Urinary bladder (tissue), 4 donors: ENCODE data around the gene CHAT. TPM values are rescaled to one million over a fixed set of nuclear protein-coding genes. Genes with fewer than 3 reads are reported as not detected.

Experiments used
- DNase-seq: peaks from one replicate; pipeline ENCODE4 v3.0.0-alpha.2; 2015; ENCODE audit errors: extremely low spot score
- H3K27ac ChIP-seq: one replicate; pipeline ENCODE4 v1.5.1; 2013; ENCODE audit warnings: low read depth, mild to moderate bottlenecking, moderate library complexity
- H3K36me3 ChIP-seq: one replicate; pipeline ENCODE4 v1.6.1; 2013; ENCODE audit warnings: mild to moderate bottlenecking, moderate library complexity; ENCODE audit not compliant: insufficient read depth
- H3K4me1 ChIP-seq: one replicate; pipeline ENCODE4 v1.6.1; 2013; ENCODE audit warnings: mild to moderate bottlenecking, moderate library complexity; ENCODE audit not compliant: insufficient read depth
- H3K4me3 ChIP-seq: one replicate; pipeline ENCODE4 v1.5.1; 2013; ENCODE audit warnings: low read depth, low read length
- WGBS: extraction: QIAGEN DNeasy Blood & Tissue Kit; methylation state at CpG from one replicate; pipeline ENCODE4 v1.1.7; 2013; 5-methylcytosine and 5-hydroxymethylcytosine counted together
- polyA plus RNA-seq: library from polyadenylated mRNA; stranded (reverse); fragments of 200-250 nt; gene quantifications from one replicate; pipeline ENCODE4 v1.2.3, GENCODE V29; 2013
- total RNA-seq: library from RNA; depleted of rRNA; stranded (reverse); fragments of >200 nt; gene quantifications from one replicate; pipeline ENCODE4 v1.2.3, GENCODE V29; 2014
- donor health status: healthy with polysubstance abuse.
- donor health status: healthy.

The CHAT gene
- total and polyA plus RNA-seq, 2 donors: 0.14 TPM; not detected in 1

DNA sequence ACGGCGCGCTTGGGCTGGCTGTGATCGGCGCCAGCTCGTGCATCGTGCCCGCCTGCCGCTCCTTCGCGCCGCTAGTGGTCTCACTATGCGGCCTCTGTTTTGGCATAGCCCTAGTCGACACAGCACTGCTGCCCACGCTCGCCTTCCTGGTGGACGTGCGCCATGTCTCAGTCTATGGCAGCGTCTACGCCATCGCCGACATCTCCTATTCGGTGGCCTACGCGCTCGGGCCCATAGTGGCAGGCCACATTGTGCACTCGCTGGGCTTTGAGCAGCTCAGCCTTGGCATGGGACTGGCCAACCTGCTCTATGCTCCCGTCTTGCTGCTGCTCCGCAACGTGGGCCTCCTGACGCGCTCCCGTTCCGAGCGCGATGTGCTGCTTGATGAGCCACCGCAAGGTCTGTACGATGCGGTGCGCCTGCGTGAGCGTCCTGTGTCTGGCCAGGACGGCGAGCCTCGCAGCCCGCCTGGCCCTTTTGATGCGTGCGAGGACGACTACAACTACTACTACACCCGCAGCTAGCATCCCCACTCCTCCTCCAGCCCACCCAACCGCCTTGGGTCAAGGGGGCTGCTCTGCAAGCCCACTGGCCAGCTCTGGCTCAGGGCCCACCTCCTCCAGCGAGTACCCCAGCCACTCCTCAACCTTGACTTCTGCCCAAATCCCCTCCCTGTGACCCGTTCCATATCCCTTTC is 1.9 kb upstream of the CHAT start:
- no peak overlapping the region for H3K27ac ChIP-seq
- no peak overlapping the region for H3K4me3 ChIP-seq
- H3K36me3 ChIP-seq: no peaks in the 10 kb centered on the region
- WGBS: 7% methylated on average over 53 of the region's 53 CpGs
- H3K4me1 ChIP-seq: no peaks in the 10 kb centered on the region
- DNase-seq: no peak

DNA sequence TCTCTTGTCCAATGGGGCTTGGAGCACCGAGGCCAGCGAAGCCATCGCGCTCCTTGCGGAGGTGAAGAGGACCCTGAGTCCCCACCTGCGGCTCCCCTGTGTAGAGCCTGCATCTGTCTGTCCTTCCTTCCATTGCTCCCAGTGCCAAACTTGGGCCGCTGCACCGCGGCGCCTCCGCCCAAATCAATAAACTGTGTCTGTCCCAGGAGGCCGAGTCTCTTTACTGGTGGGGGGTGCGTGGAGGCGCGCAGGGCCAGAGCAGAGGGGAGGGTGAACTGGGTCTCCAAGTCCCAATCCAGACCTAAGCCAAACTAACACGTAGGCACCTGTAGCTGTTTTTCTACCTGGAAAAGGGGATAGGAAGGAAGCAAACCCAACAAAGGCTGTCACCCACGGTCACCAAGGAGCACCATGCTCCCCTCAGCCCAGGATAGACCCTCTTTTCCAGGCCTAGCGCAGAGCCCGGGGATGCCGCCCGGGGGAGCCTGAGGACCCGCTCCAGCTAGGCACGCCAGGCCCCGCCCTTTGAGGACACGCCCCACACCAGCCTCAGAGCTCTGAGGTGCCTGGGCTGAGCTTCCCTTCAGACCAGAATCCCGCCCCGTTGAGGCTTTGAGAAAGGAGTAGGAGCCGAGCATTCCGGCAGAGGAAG is 1.2 kb upstream of the CHAT start:
- Histone ChIP-seq H3K27ac (no peak overlapping the region), H3K4me3 (no peak overlapping the region), H3K4me1 (no peaks in the 10 kb centered on the region), H3K36me3 (no peaks in the 10 kb centered on the region)
- DNase-seq: no peak
- WGBS: 3% methylated on average over 29 of the region's 29 CpGs

DNA sequence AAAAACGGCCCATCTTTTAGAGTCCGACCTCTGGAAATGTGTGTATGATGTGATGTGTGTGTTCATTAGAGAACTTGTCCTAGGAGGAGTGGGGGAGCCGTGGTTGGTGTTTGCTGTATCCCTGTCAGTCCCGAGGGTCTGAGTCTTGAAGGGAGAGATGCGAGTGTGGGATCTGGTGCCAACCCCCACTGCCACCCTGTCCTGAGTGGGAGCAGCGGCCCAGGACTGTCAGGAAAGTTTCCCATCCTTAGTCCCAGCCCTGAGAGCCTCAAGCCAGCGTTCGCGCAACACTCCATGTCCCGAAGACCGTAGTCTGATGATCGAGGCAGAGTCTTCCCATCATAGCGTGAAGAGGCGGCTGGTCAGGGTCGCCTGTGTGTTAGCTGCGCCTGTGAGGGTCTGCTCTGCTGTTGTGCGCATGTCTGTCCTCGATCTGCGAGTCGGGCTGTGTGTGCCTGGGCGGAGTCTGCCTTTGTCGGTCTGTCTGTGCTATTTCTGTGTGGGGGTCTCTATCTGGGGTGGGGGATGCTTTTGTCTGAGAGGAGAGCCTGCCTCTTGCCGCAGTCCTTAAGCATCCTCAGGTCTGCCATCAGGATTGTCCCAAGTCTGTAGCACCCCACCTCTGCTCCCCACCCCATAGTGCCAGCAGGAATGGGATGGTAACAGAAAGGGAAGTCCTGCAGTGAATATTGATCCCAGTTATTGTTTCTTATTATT is 514 bp upstream of the CHAT start:
- no peak overlapping the region for H3K27ac ChIP-seq
- no peak overlapping the region for H3K4me3 ChIP-seq
- 2% methylated on average over 23 of the region's 23 CpGs for WGBS
- H3K36me3 ChIP-seq: no peaks in the 10 kb centered on the region
- DNase-seq: no peak
- H3K4me1 ChIP-seq: no peaks in the 10 kb centered on the region

DNA sequence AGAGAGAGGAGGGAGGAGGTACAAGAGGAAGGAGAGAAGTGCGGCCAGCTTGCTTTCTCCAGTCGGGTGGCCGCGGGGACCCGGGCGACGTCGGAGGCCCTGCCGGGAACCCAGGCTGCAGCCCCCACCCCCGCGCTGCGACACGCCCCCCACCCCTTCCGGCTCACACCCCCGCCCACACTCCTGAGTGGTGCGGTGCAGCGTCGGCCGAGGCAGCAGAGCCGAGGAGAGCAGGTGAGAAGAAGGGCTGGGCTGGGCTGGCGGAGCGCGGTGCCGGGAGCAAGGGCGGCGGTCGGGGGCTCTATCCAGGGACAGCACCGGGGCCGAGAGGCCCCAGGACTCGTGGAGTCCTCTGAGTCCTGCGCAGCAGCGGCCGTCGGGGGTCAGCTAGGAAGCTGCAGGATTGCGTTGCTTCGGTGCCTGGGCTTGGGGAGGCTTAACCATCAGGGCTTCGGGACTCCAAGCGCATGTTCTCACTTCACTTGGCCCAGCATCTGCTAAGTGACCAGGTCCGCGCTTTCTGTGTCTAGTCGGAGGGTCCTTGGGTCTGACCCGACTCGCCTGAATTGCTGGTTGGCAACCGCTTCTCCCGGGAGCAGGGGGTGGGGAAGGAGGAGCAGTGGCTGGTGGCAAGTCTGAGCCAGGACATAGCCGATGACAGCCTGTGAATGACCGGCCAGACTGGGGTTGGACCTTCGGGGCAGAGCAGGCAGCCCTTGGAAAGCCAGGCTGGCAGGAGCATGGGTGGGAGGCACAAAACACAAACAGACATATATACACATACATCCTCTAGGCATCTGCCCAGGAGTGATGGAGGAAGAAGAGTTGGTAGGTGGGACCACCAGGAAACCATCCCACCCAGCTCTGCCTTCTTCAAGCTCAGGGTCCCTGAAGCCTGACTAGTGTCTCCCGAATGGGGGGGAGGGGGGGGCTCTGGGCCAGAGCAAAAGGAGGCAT is 683 bp downstream of the CHAT start:
- no peak for DNase-seq

DNA sequence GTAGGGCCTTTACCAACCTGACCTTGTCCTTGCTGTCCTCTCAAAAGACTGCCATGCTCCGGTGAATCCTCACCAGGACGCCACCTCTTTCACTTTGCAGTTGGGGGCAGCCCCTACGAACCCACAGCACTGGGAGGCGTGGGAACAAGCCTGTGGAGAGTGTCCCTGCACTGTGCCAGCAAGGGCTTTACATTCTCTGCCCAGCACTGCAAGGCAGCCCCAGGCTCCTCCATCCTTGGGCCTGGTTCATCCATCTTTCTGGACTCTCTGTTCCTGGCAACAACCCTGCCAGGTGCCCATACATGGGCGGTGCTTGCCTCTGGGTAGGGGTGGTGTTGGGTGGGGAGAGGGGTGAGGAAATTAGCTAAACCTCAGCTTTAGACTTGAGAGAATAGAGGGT is 1.4 kb downstream of the CHAT start:
- Histone ChIP-seq H3K36me3 (no peaks in the 10 kb centered on the region), H3K4me3 (no peak overlapping the region), H3K27ac (no peak overlapping the region), H3K4me1 (no peaks in the 10 kb centered on the region)
- no peak for DNase-seq
- 66% methylated on average over 5 of the region's 5 CpGs for WGBS

More for the DNA sequence above, 683 bp downstream of the CHAT start:
- 3% methylated on average over 49 of the region's 49 CpGs for WGBS
- Histone ChIP-seq H3K4me1 (no peaks in the 10 kb centered on the region), H3K36me3 (no peaks in the 10 kb centered on the region), H3K4me3 (no peak overlapping the region), H3K27ac (no peak overlapping the region)

DNA sequence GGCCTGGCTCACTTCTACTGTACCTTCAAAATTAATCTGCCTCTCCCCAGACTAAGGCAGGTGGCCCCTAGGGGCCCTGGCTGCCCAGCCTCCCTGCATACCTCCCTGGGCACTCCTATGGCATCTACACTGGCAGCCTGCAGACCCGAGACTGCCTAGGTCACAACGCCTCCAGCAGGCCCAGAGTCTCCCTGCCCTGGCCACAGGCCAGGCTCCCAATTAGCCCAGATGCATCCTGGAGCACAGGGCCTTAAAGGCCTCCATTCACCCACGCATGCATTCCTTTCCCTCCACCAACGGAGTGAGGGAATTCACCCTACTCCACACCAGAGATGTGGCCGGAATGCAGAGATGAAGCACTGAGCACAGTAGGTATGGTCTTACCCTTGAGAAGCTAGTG is 1.9 kb downstream of the CHAT start:
- Histone ChIP-seq H3K4me1 (no peaks in the 10 kb centered on the region), H3K27ac (no peak overlapping the region)
- no peak for DNase-seq

DNA sequence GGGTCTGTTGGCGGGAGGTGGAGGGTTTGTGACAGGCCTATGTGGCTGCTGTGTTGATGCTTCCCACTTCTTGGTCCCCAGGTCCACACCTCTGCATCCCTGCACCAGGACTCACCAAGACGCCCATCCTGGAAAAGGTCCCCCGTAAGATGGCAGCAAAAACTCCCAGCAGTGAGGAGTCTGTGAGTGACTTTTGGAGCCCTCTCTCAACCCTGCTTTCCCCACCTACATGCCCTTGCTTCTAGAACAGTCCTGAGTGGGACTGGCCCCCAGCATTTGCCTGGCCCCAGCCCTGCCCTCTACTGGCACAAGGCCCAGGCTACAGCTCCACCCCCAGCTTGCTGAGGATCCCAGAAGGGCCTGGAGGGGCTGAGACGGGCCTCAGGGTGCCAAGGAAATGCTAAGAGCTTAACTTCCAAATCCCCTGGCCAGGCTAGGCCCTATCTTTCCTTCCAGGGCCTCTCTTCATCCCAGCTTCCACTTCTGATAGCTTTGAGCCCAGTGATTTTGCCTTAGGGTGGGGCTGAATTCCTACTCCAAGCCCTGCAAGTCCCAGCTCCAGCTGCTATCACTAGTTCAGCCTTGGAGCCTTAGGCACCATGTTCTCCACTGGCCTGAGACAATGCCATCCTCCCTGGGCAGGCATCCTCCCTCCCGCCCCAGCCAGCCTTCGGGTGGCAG is 2.7 kb downstream of the CHAT start:
- Histone ChIP-seq H3K27ac (no peak overlapping the region), H3K4me3 (no peak overlapping the region), H3K4me1 (no peaks in the 10 kb centered on the region), H3K36me3 (no peaks in the 10 kb centered on the region)
- DNase-seq: no peak
- 71% methylated on average over 6 of the region's 6 CpGs for WGBS

More for the DNA sequence above, 1.9 kb downstream of the CHAT start:
- Histone ChIP-seq H3K4me3 (no peak overlapping the region), H3K36me3 (no peaks in the 10 kb centered on the region)
- WGBS: 68% methylated on average over 5 of the region's 5 CpGs

DNA sequence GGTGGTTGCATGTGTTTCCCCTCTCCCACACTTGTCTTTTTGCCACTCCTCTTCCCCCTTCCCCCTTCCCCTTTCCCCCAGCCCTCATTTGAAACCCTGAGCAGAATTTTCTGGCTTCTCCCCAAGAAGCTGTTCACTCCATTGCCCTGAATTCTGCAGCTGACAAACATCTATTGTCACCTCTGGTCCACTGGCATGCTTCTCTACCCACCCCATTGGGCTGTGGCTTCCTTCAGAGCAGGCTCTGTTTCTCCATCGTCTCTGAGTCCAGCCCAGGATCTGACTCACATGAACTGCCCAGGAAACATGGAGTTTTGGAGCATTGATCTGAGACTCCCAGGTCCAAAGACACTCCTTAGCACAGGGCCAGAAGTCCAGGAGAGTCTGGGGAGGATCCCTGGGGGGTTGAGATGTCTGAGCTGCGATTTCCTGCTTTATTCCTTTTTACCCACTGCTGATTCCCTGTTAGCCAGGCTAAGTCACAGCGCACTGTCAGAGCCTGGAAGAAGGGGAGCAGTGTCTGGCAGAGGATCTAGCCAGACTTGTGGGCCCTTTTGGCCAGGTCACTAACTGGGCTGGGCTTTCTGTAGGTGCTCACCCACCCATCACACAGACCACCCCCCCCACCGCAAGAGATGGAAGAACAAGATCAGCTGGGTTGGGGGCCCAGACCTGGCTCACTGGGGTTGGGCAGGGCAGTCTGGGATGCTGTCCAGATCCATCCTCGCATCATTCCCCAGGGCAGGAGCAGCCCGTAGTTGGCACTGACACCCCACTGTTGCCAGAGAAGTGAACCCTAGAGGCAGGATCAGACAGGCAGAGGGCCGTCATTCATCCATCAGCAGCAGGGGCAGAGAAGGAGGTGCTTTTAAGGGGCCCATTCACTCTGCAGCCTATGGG is 3.5 kb downstream of the CHAT start:
- no peak overlapping the region for H3K27ac ChIP-seq
- no peaks in the 10 kb centered on the region for H3K36me3 ChIP-seq
- no peaks in the 10 kb centered on the region for H3K4me1 ChIP-seq
- DNase-seq: no peak
- 58% methylated on average over 7 of the region's 7 CpGs for WGBS
- H3K4me3 ChIP-seq: no peak overlapping the region

DNA sequence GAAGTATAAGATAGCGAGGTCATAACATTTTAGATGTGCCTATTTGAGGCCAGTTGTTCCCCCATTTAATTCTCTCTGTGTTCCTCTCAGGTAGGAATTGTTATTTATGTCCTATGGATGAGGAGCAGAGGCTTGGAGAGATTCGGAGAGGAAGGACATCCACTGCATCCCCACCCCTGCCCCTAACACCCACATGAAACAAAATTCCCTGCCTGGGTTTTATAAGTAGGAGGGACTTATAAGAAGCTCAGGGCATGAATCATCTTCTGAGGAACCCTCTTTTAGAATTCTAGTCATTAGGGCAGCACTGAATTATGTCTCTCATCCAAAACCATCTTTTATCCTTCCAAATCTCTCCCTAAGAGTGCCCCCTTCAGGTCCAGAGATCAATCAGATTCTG is 5.0 kb downstream of the CHAT start:
- WGBS: 69% methylated on average over 2 of the region's 2 CpGs
- DNase-seq: no peak
- Histone ChIP-seq H3K36me3 (no peaks in the 10 kb centered on the region), H3K4me1 (no peaks in the 10 kb centered on the region), H3K27ac (no peak overlapping the region), H3K4me3 (no peak overlapping the region)

DNA sequence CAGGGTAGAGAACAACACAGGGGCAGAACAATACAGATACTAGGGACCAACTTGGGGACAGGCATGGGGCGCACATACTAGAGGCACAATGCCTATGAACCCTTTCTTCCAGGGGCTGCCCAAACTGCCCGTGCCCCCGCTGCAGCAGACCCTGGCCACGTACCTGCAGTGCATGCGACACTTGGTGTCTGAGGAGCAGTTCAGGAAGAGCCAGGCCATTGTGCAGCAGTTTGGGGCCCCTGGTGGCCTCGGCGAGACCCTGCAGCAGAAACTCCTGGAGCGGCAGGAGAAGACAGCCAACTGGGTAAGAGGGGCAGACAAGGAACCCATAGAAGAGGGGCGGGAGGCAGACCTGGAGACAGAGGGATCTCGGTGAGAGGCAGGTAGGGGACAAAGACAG is 5.8 kb downstream of the CHAT start:
- DNase-seq: no peak
- 61% methylated on average over 10 of the region's 10 CpGs for WGBS
- H3K4me1 ChIP-seq: no peaks in the 10 kb centered on the region
- no peak overlapping the region for H3K4me3 ChIP-seq
- H3K27ac ChIP-seq: no peak overlapping the region
- no peaks in the 10 kb centered on the region for H3K36me3 ChIP-seq

DNA sequence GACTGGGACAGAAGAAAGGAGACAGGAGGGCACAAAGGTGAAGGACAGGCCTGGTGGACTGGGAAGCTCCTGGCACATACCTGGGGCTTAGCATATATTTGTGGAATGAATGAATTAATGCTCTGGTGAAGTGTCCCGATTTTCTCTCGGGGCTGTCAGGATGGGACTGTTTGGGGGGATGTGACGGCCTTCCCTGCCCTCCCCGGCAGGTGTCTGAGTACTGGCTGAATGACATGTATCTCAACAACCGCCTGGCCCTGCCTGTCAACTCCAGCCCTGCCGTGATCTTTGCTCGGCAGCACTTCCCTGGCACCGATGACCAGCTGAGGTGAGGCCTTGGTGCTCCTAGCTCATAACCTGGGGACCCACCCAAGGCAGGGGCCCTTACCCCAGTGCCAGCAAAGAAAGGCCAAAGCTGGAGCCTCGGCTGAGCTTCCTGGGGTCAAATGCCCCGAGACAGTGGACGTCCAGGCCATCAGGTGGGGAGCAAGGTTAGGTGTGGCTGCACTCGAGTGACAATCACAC is 6.5 kb downstream of the CHAT start:
- DNase-seq: no peak
- 82% methylated on average over 12 of the region's 12 CpGs for WGBS
- Histone ChIP-seq H3K27ac (no peak overlapping the region), H3K4me3 (no peak overlapping the region), H3K4me1 (no peaks in the 10 kb centered on the region), H3K36me3 (no peaks in the 10 kb centered on the region)

DNA sequence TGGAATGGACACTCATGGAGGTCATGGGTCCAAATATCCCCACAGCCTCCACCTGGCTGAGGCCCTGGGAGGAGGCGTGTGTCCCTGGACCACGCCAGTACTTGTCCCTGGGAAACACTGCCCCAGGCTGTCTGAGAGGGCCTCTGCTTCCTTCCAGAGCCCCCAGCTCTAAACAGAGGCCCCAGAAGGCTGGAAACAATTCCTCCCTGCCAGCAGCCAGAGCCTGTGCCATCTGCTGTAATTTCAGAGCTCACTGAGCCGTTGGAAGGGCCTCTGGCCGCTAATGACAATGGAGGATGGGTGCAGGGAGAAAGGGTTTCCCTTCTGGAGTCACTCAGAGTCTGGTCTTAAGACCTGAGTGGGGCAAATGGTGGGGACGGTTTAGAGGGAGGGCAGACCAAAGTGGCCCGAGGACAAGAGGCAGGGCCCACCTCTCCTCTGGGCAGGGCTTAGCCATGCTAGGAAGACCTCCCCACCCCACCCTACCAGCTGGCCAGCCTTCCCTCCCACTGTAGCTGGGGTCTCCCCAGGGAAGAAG is 7.1 kb downstream of the CHAT start:
- Histone ChIP-seq H3K4me1 (no peaks in the 10 kb centered on the region), H3K4me3 (no peak overlapping the region), H3K36me3 (no peaks in the 10 kb centered on the region), H3K27ac (no peak overlapping the region)
- 42% methylated on average over 6 of the region's 6 CpGs for WGBS
- no peak for DNase-seq
